OCI-LY1 (cell line): ENCODE results near the gene HDAC9.

Experiments used
- H2AFZ ChIP-seq: fragments of 200-600 bp; sonication (generic), shearing (Covaris generic); 2 replicates; pipeline ENCODE4 v1.6.0; 2014; ENCODE audit warnings: antibody characterized with exemption, mild to moderate bottlenecking, low read length
- H3F3A ChIP-seq: fragments of 200-600 bp; sonication (generic), shearing (Covaris generic); 2 replicates; pipeline ENCODE4 v1.6.0; 2014; ENCODE audit warnings: mild to moderate bottlenecking, antibody characterized with exemption, low read length, moderate library complexity; ENCODE audit not compliant: insufficient read depth
- H3K27ac ChIP-seq: fragments of 200-600 bp; sonication (generic); 2 replicates; pipeline ENCODE4 v1.5.1; 2014; ENCODE audit warnings: low read length, mixed run types, mild to moderate bottlenecking, low read depth; ENCODE audit not compliant: poor library complexity, severe bottlenecking
- H3K27me3 ChIP-seq: fragments of 200-600 bp; sonication (generic); 2 replicates; pipeline ENCODE4 v1.6.0; 2014; ENCODE audit warnings: antibody characterized with exemption, mild to moderate bottlenecking, low read length, moderate library complexity; ENCODE audit not compliant: insufficient read depth
- H3K36me3 ChIP-seq: fragments of 200-600 bp; sonication (generic); 2 replicates; pipeline ENCODE4 v1.6.1; 2014; ENCODE audit warnings: mild to moderate bottlenecking, antibody characterized with exemption, low read length, moderate library complexity, mixed read lengths; ENCODE audit not compliant: insufficient read depth
- H3K4me1 ChIP-seq: fragments of 200-600 bp; sonication (generic); 2 replicates; pipeline ENCODE4 v1.5.1; 2014; ENCODE audit warnings: mild to moderate bottlenecking, low read length, moderate library complexity; ENCODE audit not compliant: insufficient read depth, severe bottlenecking
- H3K4me2 ChIP-seq: fragments of 200-600 bp; sonication (generic), shearing (Covaris generic); 2 replicates; pipeline ENCODE4 v1.6.1; 2014; ENCODE audit warnings: low read length
- H3K4me3 ChIP-seq: fragments of 200-600 bp; sonication (generic); 2 replicates; pipeline ENCODE4 v1.5.1; 2014; ENCODE audit warnings: low read length, low read depth, mild to moderate bottlenecking, mixed read lengths; ENCODE audit not compliant: poor library complexity, severe bottlenecking
- H3K79me2 ChIP-seq: fragments of 200-600 bp; shearing (Covaris generic); 2 replicates; pipeline ENCODE4 v1.6.1; 2016; ENCODE audit warnings: mixed run types, low read length, mixed read lengths; ENCODE audit not compliant: insufficient read depth
- H3K9ac ChIP-seq: fragments of 200-600 bp; sonication (generic), shearing (Covaris generic); 2 replicates; pipeline ENCODE4 v1.6.1; 2014; ENCODE audit warnings: mild to moderate bottlenecking, low read length, mixed read lengths
- H3K9me2 ChIP-seq: fragments of 200-600 bp; sonication (generic), shearing (Covaris generic); 2 replicates; pipeline ENCODE4 v1.6.1; 2014; ENCODE audit warnings: low read depth, mild to moderate bottlenecking, low read length, mixed read lengths
- H3K9me3 ChIP-seq: fragments of 200-600 bp; shearing (Covaris generic); 2 replicates; pipeline ENCODE4 v1.6.1; 2014; ENCODE audit warnings: low read length, mixed read lengths
- H4K20me1 ChIP-seq: fragments of 200-600 bp; sonication (generic), shearing (Covaris generic); 2 replicates; pipeline ENCODE4 v1.6.0; 2016; ENCODE audit warnings: mild to moderate bottlenecking, low read length; ENCODE audit not compliant: insufficient read depth
- EZH2 ChIP-seq: fragments of 200-600 bp; sonication (generic), shearing (Covaris generic); IDR thresholded peaks from 2 replicates; pipeline ENCODE4 v1.8.0; 2017; ENCODE audit warnings: borderline replicate concordance, mixed run types, mild to moderate bottlenecking, antibody characterized with exemption, low read length, moderate library complexity, mixed read lengths
- TF ChIP-seq, protein P1 (sequence below): fragments of 200-600 bp; sonication (generic), shearing (Covaris generic); IDR thresholded peaks from 2 replicates; pipeline ENCODE4 v1.5.1; 2017; ENCODE audit warnings: mild to moderate bottlenecking, antibody characterized with exemption, low read length, moderate library complexity, mixed read lengths

The HDAC9 gene

DNA sequence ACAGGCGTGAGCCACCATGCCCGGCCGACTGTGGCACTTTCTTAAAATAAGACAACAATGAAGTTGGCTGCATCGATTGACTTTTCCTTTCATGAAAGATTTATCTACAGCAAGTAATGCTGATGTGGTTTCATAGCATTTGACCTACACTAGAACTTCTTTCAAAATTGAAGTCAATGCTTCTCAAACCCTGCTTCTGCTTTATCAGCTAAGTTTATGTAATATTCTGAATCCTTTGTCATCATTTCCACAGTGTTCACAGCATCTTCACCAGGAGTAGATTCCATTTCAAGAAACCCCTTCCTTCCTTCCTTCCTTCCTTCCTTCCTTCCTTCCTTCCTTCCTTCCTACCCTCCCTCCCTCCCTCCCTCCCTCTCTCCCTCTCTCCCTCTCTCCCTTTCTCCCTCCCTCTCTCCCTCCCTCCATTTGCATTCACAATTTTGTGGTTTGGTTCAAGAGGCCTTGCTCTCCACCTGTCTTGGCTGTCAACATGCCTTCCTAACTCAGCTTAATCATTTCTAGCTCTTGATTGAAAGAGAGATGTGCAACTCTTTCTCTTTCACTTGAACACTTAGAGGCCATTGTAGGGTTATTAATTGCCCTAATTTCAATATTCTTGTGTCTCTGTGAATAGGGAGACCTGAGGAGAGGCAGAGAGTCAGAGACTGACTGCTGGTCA, 52.1 kb downstream of the HDAC9 start:
- no peaks in the 10 kb centered on the region for H4K20me1 ChIP-seq
- H3F3A ChIP-seq, result no peaks in the 10 kb centered on the region
- TF ChIP-seq, protein P1, sequence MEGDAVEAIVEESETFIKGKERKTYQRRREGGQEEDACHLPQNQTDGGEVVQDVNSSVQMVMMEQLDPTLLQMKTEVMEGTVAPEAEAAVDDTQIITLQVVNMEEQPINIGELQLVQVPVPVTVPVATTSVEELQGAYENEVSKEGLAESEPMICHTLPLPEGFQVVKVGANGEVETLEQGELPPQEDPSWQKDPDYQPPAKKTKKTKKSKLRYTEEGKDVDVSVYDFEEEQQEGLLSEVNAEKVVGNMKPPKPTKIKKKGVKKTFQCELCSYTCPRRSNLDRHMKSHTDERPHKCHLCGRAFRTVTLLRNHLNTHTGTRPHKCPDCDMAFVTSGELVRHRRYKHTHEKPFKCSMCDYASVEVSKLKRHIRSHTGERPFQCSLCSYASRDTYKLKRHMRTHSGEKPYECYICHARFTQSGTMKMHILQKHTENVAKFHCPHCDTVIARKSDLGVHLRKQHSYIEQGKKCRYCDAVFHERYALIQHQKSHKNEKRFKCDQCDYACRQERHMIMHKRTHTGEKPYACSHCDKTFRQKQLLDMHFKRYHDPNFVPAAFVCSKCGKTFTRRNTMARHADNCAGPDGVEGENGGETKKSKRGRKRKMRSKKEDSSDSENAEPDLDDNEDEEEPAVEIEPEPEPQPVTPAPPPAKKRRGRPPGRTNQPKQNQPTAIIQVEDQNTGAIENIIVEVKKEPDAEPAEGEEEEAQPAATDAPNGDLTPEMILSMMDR, result no peak
- TF ChIP-seq EZH2, result no peak
- H3K9me2 ChIP-seq, result no peaks in the 10 kb centered on the region
- H3K9ac ChIP-seq, result no peak overlapping the region
- no peak overlapping the region for H3K4me3 ChIP-seq
- peaks cover 51% of the 10 kb centered on the region for H3K4me1 ChIP-seq
- H3K27me3 ChIP-seq, result no peaks in the 10 kb centered on the region
- no peaks in the 10 kb centered on the region for H3K36me3 ChIP-seq
- peaks cover 5% of the 10 kb centered on the region; the same call in 1 of the 2 replicates for H3K79me2 ChIP-seq
- H3K27ac ChIP-seq, result peak overlapping the region; percentile 46
- H3K9me3 ChIP-seq, result no peaks in the 10 kb centered on the region
- no peak overlapping the region for H3K4me2 ChIP-seq
- no peak overlapping the region for H2AFZ ChIP-seq

DNA sequence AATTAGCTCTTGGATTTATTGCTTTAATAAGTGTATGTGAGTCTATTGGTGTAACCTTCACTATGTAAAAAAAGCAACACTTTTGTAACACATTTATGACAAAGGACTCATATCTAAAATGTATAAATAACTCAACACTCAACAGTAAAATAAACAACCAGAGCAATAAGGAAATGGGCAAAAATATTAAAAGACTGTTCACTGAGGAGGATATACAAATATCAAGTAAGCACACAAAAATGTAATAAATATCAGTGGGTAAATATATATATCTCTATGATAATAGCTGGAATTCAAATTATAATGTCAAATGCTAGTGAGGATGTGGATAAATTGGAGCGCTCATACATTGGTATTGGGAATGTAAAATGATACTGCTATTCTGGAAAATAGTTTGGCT, 53.0 kb downstream of the HDAC9 start:
- H3K27me3 ChIP-seq, result no peaks in the 10 kb centered on the region
- H3K9ac ChIP-seq, result no peak overlapping the region
- no peaks in the 10 kb centered on the region for H3K36me3 ChIP-seq
- H2AFZ ChIP-seq, result no peak overlapping the region
- H3F3A ChIP-seq, result no peaks in the 10 kb centered on the region
- peaks cover 5% of the 10 kb centered on the region; the same call in 1 of the 2 replicates for H3K79me2 ChIP-seq
- H3K27ac ChIP-seq, result no peak overlapping the region
- no peak overlapping the region for H3K4me2 ChIP-seq
- no peak for TF ChIP-seq EZH2
- TF ChIP-seq, protein P1, result no peak
- H3K4me1 ChIP-seq, result peaks cover 51% of the 10 kb centered on the region
- H3K9me2 ChIP-seq, result no peaks in the 10 kb centered on the region
- no peaks in the 10 kb centered on the region for H4K20me1 ChIP-seq
- H3K4me3 ChIP-seq, result no peak overlapping the region
- H3K9me3 ChIP-seq, result no peaks in the 10 kb centered on the region

DNA sequence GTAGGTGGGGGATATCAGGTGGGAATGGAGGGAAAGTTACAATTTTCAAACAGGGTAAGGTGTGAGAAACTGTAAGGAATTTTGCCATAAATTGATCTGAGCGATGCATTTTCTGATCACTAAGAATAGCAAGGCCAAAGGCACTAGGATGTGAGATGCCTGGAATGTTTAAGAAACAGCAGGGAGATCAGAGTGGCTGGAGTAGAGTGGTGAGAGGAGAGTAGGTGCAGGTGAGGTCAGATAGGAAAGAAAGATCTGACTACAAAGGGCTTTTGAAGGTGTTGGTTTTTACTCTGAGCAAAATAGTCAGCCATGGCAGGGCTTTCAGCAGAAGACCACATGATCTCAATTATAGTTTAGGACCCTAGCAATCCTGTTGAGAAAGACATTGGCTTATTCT, 55.0 kb downstream of the HDAC9 start:
- Histone ChIP-seq H3K79me2 (peaks cover 5% of the 10 kb centered on the region; the same call in 1 of the 2 replicates), H3F3A (no peaks in the 10 kb centered on the region)

More for the DNA sequence above, 55.0 kb downstream of the HDAC9 start:
- H3K9ac ChIP-seq, result no peak overlapping the region
- H3K36me3 ChIP-seq, result no peaks in the 10 kb centered on the region
- peak overlapping the region; percentile 12 for H3K27ac ChIP-seq
- H3K9me2 ChIP-seq, result no peaks in the 10 kb centered on the region
- no peaks in the 10 kb centered on the region for H3K9me3 ChIP-seq
- H4K20me1 ChIP-seq, result no peaks in the 10 kb centered on the region
- peaks cover 53% of the 10 kb centered on the region for H3K4me1 ChIP-seq
- no peak overlapping the region for H2AFZ ChIP-seq
- H3K4me3 ChIP-seq, result no peak overlapping the region
- no peak overlapping the region for H3K4me2 ChIP-seq
- no peaks in the 10 kb centered on the region for H3K27me3 ChIP-seq
- TF ChIP-seq, protein P1, result no peak
- TF ChIP-seq EZH2, result no peak
